Caco-2 (cell line): Measurements from ENCODE around the gene ATP5PD. TPM values are rescaled to one million over a fixed set of nuclear protein-coding genes. Genes with fewer than 3 reads are reported as not detected.

ENCODE experiments used
- BruUV-seq: library from RNA; stranded (reverse); fragments of 400-500 nt; replicated peaks from 2 replicates; lab custom pipeline; 2021; lab: Mats Ljungman, UMichigan
- CTCF ChIA-PET: fragments of 300-600 bp; sonication (Branson Sonifier 250); formaldehyde crosslinking; loops from one replicate; lab custom pipeline; 2022; ENCODE audit warnings: antibody characterized with exemption; lab: Charles Lee
- POLR2A ChIA-PET: fragments of 300-600 bp; sonication (Branson Sonifier 250); formaldehyde crosslinking; loops from one replicate; lab custom pipeline; 2022; ENCODE audit warnings: antibody characterized with exemption; lab: Charles Lee
- DNase-seq, 2 experiments: peaks; one replicate each; pipeline versions ENCODE4 v3.0.0 to v3.0.0-alpha.2; 2020 to 2022
- H3K27me3 ChIP-seq: replicated peaks from 2 replicates; pipeline ENCODE4 v1.6.0; 2011; ENCODE audit warnings: low read length; ENCODE audit not compliant: control insufficient read depth, insufficient read depth
- H3K36me3 ChIP-seq: 2 replicates; pipeline ENCODE4 v1.5.1; 2011; ENCODE audit warnings: low read length; ENCODE audit not compliant: control insufficient read depth, insufficient read depth
- H3K4me1 ChIP-seq: fragments of 250-450 bp; sonication (Bioruptor Pico); 2 replicates; pipeline ENCODE4 v1.5.1; 2020; ENCODE audit warnings: mild to moderate bottlenecking
- H3K4me3 ChIP-seq: 2 replicates; pipeline ENCODE4 v1.5.1; 2011; ENCODE audit warnings: low read depth, mild to moderate bottlenecking, control low read depth, low read length
- H3K9me3 ChIP-seq: fragments of 250-450 bp; sonication (Bioruptor Pico); 2 replicates; pipeline ENCODE4 v1.5.1; 2020; ENCODE audit warnings: mild to moderate bottlenecking, moderate library complexity
- H3K27ac Mint-ChIP-seq: one replicate; pipeline ENCODE4 v1.8.0; 2022; ENCODE audit warnings: mixed read lengths; ENCODE audit not compliant: unreplicated experiment
- H3K27me3 Mint-ChIP-seq: one replicate; pipeline ENCODE4 v1.8.0; 2022; ENCODE audit warnings: mixed read lengths; ENCODE audit not compliant: insufficient read depth, unreplicated experiment
- H3K36me3 Mint-ChIP-seq: one replicate; pipeline ENCODE4 v1.8.0; 2022; ENCODE audit warnings: mild to moderate bottlenecking, mixed read lengths; ENCODE audit not compliant: insufficient read depth, unreplicated experiment
- H3K4me1 Mint-ChIP-seq: one replicate; pipeline ENCODE4 v1.8.0; 2022; ENCODE audit warnings: low read depth, mixed read lengths; ENCODE audit not compliant: unreplicated experiment
- H3K4me3 Mint-ChIP-seq: one replicate; pipeline ENCODE4 v1.8.0; 2022; ENCODE audit warnings: mild to moderate bottlenecking, moderate library complexity, mixed read lengths; ENCODE audit not compliant: unreplicated experiment
- H3K9me3 Mint-ChIP-seq: one replicate; pipeline ENCODE4 v1.8.0; 2022; ENCODE audit warnings: mixed read lengths; ENCODE audit not compliant: unreplicated experiment
- intact Hi-C: fragments of 100-400 bp; cut with micrococcal nuclease; formaldehyde crosslinking; loops from one replicate; pipeline ENCODE4 v1.10.0; 2022; ENCODE audit not compliant: unreplicated experiment
- total RNA-seq: library from RNA; stranded (reverse); gene quantifications from 2 replicates; pipeline ENCODE4 v1.2.3, GENCODE V29; 2022
- TF ChIP-seq, protein P1 (sequence below), 2 experiments: fragments of 200-600 bp in 1 of 2; IDR thresholded peaks; 1 replicate in 1 of 2; 2 replicates in 1 of 2; pipeline versions ENCODE4 v1.5.1 to v1.8.0; 2011 to 2022; ENCODE audit warnings: antibody characterized with exemption in 1 of 2, control low read depth in 1 of 2, inconsistent platforms in 1 of 2, low read depth in 1 of 2, low read length in 1 of 2, mild to moderate bottlenecking in 1 of 2, moderate library complexity in 1 of 2; ENCODE audit not compliant: insufficient read depth in 1 of 2, severe bottlenecking in 1 of 2, unreplicated experiment in 1 of 2

The ATP5PD gene
- total RNA-seq, 1 experiment from 2014 or later = 316 TPM

DNA sequence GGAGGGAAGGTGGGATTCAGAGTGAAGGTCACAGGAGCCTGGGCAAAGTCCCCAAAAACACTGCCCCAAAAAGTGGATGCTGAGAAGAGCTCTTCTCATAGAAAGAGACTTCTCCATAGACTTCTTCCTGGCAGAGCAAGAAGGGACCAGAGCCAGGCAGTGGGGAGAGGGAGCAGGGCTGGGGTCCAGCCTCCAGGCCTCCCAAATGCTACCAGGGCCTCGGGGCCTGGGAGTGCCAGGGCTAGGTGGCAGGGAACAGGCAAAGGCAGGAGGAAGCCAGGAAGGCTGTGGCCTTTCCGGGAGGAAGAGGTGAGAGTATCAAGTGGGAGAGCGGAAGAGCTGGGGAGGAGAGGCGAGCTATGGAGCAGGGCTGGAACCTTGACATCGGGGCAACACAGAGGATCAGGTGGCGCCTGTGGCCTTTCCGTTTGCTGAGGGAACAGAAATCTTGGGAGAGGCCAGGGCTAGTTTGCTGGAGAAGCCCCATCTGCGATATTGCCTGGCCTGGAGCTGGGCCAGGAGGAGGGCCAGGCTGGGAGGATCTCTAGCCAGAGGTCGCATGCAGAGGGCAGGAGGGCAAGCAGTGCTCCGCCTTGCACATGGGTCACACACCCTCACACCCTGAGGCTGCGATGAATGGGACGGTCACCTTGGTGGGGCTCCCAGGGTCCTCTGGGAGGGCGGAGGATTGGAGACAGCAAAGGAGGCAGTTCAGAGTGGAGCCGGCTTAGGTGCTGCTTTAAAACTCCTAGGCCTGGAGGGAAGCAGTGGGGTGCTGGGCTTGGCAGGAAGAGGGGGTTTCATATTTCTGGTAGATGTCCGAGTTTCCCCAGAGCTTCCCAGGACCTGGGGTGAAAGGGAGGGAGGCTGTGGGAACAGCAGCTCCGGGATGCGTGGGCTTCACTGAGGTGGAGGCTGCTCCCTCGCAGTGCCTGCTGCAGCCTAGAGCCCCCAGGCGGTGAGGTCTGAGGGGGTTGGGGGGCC is 44.4 kb upstream of the ATP5PD start:
- H3K4me3 Mint-ChIP-seq = peak overlapping the region; percentile 20
- H3K27me3 Mint-ChIP-seq = no peaks in the 10 kb centered on the region
- CTCF ChIA-PET = interaction anchor here (0.6 to 1.3 kb wide), 6 partner anchors 13 to 178 kb away, joined by 3 to 8 read pairs (median 4); no protein-coding TSS in a partner anchor
- intact Hi-C loops = no loop called here
- peak overlapping the region; percentile 87 for H3K27ac Mint-ChIP-seq
- H3K9me3 Mint-ChIP-seq = no peaks in the 10 kb centered on the region
- H3K4me1 Mint-ChIP-seq = peaks cover 62% of the 10 kb centered on the region
- POLR2A ChIA-PET = interaction anchor here (0.5 to 0.9 kb wide), 4 partner anchors 13 to 43 kb away, joined by 3 to 7 read pairs (median 4); no protein-coding TSS in a partner anchor
- no peak overlapping the region for H3K4me3 ChIP-seq
- DNase-seq = peak in 1 of 2 experiments; percentile 48
- H3K27me3 ChIP-seq = no peaks in the 10 kb centered on the region
- TF ChIP-seq, protein P1, sequence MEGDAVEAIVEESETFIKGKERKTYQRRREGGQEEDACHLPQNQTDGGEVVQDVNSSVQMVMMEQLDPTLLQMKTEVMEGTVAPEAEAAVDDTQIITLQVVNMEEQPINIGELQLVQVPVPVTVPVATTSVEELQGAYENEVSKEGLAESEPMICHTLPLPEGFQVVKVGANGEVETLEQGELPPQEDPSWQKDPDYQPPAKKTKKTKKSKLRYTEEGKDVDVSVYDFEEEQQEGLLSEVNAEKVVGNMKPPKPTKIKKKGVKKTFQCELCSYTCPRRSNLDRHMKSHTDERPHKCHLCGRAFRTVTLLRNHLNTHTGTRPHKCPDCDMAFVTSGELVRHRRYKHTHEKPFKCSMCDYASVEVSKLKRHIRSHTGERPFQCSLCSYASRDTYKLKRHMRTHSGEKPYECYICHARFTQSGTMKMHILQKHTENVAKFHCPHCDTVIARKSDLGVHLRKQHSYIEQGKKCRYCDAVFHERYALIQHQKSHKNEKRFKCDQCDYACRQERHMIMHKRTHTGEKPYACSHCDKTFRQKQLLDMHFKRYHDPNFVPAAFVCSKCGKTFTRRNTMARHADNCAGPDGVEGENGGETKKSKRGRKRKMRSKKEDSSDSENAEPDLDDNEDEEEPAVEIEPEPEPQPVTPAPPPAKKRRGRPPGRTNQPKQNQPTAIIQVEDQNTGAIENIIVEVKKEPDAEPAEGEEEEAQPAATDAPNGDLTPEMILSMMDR (IDR thresholded peaks at IDR 0.05; ENCODE audit: insufficient read depth in 1 of 2, low read depth in 1 of 2, low read length in 1 of 2, severe bottlenecking in 1 of 2, unreplicated experiment in 1 of 2) = no peak
- no peaks in the 10 kb centered on the region for H3K9me3 ChIP-seq
- BruUV-seq = no TSS peak
- H3K36me3 ChIP-seq = no peaks in the 10 kb centered on the region; the same call in 1 of the 2 replicates
- H3K36me3 Mint-ChIP-seq = peaks cover 60% of the 10 kb centered on the region
- peaks cover 81% of the 10 kb centered on the region for H3K4me1 ChIP-seq

DNA sequence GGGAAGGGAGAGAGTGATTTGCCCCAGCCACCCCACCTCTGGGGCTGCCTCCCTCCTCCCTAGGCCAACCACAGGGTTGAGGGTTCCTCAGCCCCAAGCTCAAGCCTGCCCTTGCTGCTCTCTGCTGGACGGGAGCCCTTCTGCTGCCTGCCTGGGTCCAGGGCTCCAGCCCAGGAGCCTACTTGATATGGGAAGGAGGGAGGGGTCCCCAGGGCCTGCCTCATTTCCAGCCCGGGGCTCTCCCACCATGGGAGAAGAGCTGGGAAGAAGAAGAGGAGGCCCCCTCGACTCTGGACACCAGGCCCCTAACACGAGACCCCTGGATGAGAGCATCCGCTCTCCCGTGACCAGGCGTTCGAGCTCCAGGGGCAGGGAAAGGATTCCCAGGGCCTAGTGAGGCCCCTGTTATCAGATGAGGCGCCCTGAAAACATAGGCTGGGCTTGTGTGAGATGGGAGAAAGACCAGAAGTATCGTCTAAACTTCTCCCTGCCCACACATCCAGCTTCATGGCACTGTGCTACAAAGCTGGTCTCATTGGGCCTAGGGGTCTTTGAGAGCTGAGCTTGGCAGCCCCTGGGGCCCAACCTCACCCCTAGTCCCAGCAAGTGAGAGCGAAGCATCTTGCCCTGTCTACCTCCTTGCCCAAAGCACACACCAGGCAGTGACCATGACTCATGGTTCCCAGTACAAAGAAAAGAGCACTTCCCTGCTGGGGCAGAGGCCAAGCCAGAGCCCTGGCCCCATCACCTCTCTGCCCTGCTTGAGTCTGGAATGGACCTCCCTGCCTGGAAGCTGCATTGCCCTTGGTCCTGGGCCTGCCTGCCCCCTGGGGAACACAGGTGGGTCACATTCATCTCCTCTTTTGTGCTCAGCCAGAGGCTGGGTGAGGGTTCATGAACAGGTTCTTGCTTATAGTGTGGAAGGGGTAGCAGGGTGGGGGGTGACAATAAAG is 42.0 kb upstream of the ATP5PD start:
- peak in 1 of 2 experiments; percentile 25 for DNase-seq
- H3K36me3 Mint-ChIP-seq = peaks cover 41% of the 10 kb centered on the region
- ChIA-PET POLR2A (interaction anchor here (0.5 to 2.7 kb wide), 17 partner anchors 8 to 434 kb away, joined by 3 to 45 read pairs (median 5); partner anchors contain the start of genes ARMC7, ATP5PD, KCTD2 and MRPL58), CTCF (interaction anchor here (0.7 to 2.1 kb wide), 13 partner anchors 7 to 127 kb away, joined by 3 to 13 read pairs (median 6); no protein-coding TSS in a partner anchor)
- peak overlapping the region; percentile 92 for H3K27ac Mint-ChIP-seq
- H3K9me3 ChIP-seq = no peaks in the 10 kb centered on the region
- H3K4me3 Mint-ChIP-seq = peak overlapping the region; percentile 92
- intact Hi-C loops = no loop called here
- peaks cover 65% of the 10 kb centered on the region for H3K4me1 Mint-ChIP-seq
- peaks cover 63% of the 10 kb centered on the region for H3K4me1 ChIP-seq
- no peaks in the 10 kb centered on the region for H3K27me3 ChIP-seq
- TF ChIP-seq, protein P1 (IDR thresholded peaks at IDR 0.05; ENCODE audit: insufficient read depth in 1 of 2, low read depth in 1 of 2, low read length in 1 of 2, severe bottlenecking in 1 of 2, unreplicated experiment in 1 of 2) = no peak
- H3K36me3 ChIP-seq = no peaks in the 10 kb centered on the region; the same call in 1 of the 2 replicates
- no peaks in the 10 kb centered on the region for H3K27me3 Mint-ChIP-seq
- H3K4me3 ChIP-seq = peak overlapping the region; percentile 74
- BruUV-seq = TSS peak; percentile 65
- H3K9me3 Mint-ChIP-seq = no peaks in the 10 kb centered on the region
